Islet of Langerhans (tissue), 1 donor: Measurements from ENCODE around the gene GSTM1.
"Not testable (repeated sequence)": the region's sequence is repeated elsewhere in the genome, so short reads cannot be mapped to it uniquely, and the experiment has no call there.

Source experiments
- FAIRE-seq: peaks from one replicate; lab custom pipeline; 2011; peaks lifted over from hg19 to GRCh38; lab: Jason Lieb, UNC

GSTM1 gene

DNA sequence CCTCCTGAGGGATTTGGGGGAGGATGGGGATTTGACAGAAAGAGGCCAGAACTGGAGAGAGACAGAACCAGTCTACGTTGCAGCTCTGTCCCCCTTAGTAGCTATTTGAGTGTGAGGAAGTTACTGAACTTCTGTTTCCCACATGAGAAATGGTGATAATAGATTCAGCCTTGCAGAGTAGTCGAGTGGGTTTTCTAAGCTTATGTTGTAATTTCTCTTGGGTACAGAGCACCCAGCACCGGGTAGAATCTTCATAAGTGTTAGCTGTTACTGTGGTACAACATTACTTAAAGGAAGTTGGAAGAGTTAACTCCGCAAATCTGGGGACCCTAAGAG lies 27.0 kb upstream of the GSTM1 start:
- not testable (repeated sequence) for FAIRE-seq

DNA sequence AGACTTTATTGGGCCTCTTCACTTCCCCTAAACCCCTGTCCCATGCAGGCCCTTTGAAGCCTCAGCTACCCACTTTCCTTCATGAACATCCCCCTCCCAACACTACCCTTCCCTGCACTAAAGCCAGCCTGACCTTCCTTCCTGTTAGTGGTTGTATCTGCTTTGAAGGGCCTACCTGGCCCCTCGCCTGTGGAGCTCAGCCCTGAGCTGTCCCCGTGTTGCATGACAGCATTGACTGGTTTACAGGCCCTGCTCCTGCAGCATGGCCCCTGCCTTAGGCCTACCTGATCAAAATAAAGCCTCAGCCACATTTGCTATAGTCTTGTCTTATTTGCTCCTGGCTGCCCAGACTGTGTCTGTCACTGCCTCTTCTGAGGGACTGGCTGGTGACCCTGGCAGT lies 26.2 kb upstream of the GSTM1 start:
- FAIRE-seq = no peak

DNA sequence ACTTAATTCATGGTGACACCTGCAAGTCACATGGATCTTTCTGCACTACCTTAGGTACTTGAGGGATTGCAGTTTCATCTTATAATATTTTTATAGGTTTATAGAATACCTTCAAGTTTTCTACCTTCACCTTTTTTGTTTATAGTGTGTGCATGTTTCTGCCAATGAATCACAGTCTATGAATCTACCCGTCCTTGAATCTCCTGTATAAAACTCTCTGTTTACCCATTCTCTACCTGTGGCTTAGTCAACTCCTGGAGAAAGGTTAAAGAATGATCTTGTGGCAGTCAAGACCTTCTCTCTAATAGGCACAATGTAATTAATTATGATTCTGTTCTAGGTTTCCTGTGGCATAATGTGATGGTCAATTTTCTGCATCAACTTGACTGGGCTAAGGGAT lies 22.9 kb upstream of the GSTM1 start:
- FAIRE-seq = no peak

DNA sequence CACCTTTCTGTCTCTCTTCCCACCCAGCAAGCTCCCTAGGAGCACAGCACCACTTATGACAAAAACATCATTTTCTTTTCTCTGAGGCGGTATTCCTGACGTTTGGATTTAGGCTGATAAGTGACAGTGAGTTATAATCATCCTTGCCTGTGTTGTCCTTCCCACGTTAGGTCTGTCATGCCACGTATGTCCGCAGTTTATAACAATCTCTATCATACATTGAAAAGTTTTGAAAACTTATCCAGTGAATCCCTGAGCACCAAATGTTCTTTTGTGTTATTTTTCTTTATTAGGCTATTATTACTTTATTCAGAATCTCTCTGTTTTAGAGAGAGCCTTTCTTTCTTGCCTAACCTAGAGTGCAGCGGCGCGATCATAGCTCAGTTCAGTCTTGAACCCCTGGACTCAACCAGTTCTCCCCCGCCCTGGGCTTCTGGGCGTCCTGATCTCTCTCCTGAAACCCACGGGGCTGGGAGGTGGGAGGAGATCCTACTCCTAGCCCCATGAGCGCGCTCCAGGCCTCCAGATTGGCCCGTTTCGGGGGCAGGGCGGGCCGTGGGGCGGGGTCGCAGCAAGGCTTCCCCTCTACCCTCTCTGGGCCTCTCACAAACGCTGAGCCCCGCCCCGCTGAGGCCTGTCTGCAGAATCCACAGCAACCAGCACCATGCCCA lies 20.0 kb upstream of the GSTM1 start, which contains the start of gene GSTM2:
Gene GSTM2, plus strand, starts transcription at position 606 of the 671 bp plus-strand sequence. Its CDS starts 59 bp downstream, at position 665.
- FAIRE-seq = no peak

DNA sequence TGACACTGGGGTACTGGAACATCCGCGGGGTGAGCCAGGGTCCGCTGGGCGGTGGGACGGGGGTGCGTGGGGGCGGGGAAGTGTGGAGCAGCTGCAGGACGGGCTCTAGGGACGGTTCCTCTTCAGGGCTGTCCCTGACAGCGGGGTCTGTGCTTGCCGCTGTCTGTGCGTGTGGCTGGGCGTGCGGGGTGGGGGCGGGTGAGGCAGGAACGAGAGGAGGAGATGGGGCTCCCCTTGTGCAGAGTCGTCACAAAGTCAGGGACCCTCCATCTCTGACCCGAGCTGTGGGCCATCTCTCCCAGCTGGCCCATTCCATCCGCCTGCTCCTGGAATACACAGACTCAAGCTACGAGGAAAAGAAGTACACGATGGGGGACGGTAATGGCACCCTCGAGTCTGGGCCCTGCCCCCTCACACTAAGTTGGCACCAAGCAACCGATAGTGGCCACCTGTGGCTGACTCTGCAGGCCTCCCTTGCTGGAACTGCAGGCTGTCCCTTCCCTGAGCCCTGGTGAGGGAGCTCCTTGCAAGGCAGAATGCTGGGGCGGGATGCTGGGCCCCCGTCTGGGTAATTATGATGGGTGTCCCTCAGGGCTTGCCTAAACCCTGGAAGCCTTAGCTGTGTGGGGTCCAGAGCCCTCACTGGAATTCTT lies 19.4 kb upstream of the GSTM1 start:
- FAIRE-seq = no peak

DNA sequence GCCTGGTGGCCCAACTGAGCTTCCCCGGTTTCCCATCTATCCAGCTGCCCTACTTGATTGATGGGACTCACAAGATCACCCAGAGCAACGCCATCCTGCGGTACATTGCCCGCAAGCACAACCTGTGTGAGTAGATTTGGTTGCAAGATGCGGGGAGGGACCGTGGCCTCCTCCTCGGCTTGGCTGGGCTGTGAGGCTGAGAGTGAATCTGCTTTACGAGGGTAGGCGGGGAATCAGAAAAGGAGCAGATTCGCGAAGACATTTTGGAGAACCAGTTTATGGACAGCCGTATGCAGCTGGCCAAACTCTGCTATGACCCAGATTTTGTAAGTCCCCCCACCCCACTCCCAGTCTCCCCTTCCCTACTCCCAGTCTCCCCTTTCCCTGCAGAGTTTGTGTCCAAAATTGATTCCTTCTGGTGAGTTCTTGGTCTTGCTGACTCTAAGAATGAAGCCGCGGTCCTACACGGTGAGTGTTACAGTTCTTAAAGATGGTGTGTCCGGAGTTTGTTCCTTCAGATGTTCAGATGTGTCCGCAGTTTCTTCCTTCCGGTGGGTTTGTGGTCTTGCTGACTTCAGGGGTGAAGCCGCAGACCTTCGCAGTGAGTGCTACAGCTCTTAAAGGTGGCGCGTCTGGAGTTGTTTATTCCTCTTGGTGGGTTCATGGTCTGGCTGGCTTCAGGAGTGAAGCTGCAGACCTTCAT lies 18.2 kb upstream of the GSTM1 start:
- FAIRE-seq = no peak

DNA sequence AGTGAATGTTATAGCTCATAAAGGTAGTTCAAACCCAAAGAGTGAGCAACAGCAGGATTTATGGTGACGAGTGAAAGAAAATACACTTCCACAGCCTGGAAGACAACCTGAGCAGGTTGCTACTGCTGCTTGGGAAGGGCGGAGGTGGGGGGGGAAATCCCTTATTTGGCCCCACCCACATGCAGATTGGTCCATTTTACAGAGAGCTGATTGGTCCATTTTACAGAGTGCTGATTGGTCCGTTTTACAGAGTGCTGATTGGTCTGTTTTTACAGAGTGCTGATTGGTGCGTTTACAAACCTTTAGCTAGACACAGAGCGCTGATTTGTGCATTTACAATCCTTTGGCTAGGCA lies 17.7 kb upstream of the GSTM1 start:
- not testable (repeated sequence) for FAIRE-seq

DNA sequence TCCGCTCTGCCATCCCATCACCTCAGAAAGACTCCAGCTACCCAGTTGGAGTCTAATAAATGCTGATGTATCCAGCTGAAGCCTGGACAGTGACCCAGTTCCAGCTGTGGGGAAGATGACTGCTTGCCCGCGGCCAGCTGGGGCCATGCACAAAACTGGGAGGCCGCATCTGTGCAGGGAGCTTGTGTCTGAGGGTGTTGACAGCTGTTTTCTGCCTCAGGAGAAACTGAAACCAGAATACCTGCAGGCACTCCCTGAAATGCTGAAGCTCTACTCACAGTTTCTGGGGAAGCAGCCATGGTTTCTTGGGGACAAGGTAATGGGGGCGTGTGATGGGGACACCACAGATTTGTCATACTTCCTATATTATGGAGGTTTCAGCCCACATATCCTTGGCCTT lies 16.6 kb upstream of the GSTM1 start:
- FAIRE-seq = no peak

DNA sequence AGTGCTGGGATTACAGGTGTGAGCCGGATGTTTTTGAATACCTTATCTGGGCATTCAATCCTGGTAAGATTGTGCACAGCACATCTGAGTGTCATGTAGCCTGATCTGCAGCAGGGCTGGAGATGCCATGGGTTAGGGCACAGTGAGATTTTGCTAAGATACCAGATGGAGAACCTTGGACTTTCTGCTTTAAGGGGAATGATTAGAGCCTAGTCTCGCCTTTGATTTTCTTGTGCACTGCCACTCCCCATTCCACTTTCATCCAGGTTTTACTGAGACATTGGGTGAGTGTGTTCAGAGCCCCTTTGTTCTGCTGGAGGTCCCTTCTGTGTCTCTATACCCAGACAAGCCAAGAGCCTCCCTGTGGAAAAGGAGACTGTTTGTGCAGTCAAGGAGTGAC lies 13.8 kb upstream of the GSTM1 start:
- not testable (repeated sequence) for FAIRE-seq

DNA sequence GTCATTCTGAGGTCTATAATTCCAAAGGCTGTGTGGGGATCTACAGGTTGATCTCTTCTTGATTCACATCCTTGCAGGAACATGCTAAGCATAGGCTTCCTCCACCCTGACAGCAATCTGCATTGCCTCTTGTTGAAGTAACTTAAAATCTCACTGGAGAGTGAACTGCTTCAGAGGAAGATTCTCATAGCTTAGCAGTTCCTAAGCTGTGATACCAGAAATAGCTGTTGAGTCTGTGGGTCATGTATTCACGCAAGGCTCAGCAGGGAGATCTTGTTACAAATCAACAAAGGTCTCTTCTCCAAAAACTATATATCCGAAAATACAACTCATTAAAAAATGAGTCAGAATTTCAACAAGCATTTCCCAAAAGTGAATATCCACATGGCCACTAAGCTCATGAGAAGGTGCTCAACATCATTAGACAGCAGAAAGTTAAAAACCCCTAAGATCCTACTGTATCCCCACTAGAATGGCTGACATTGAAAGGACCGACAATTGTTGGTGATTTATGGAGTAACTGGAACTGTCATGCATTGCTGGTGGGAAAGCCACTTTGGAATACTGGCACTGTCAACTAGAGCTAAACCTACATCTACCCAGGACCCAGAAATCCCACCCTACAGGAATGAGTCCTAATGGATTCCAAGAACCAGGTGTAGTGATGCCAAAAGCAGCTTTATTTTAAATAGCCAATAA lies 10.8 kb upstream of the GSTM1 start:
- FAIRE-seq = not testable (repeated sequence)

DNA sequence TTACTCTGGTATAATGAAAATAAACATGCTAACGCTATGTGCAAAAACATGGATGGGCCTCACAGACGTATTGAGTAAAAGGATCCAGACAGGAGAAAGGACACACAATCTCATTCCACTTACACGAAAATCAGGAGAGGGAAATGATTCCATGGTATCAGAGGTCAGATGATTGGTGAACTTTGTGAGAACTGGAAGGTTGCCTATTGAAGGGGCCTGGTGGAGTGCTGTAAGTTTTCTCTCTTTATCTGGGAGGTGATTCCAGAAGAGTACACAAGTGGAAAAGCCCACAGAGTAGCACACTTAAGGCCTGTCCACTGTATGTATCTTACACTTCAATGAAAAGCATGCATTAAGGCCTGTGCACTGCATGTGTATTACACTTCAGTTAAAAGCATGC lies 10.2 kb upstream of the GSTM1 start:
- no peak for FAIRE-seq

DNA sequence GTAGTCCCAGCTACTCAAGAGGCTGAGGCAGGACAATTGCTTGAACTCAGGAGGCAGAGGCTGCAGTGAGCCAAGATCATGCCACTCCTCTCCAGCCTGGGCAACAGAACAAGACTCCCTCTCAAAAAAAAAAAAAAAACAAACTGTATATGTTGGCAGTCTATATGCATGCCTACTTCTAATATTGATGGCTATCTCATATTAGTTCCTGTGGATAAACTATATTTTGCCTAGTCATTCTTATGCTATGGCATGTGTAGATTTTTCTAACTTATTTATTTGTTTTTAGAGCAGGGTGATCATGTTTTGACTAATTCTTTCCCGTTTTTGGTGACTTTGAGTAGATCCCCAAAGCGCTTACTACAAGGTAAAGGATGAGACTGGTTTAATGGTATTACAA lies 9.0 kb upstream of the GSTM1 start:
- not testable (repeated sequence) for FAIRE-seq

DNA sequence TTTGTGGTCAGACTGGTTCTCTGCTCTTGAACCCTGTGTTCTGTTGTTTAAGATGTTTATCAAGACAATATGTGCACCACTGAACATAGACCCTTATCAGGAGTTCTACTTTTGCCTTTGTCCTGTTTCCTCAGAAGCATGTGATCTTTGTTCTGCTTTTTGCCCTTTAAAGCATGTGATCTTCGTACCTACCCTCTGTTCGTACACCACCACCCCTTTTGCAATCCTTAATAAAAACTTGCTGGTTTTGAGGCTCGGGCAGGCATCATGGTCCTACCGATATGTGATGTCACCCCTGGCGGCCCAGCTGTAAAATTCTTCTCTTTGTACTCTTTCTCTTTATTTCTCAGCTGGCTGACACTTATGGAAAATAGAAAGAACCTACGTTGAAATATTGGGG lies 2.8 kb upstream of the GSTM1 start:
- FAIRE-seq = not testable (repeated sequence)

DNA sequence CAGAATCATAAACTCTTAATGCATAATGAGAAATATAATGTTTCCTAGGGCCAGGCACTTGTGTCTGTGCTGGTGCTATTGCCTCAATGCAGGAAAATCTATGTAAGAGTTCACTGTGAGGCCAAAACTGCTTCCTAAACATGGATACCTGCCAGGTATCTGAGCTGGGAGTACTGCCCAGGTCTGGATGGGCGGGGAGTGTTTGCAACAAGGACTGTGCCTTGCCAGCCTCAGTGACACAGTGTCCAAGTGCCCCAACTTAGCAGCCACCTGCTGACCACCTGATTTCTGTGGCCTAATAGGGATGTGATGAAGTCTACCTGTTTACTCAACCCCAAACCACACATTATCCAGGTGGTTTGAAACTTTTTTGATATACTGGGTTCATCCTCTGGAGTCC lies 2.2 kb upstream of the GSTM1 start:
- not testable (repeated sequence) for FAIRE-seq

DNA sequence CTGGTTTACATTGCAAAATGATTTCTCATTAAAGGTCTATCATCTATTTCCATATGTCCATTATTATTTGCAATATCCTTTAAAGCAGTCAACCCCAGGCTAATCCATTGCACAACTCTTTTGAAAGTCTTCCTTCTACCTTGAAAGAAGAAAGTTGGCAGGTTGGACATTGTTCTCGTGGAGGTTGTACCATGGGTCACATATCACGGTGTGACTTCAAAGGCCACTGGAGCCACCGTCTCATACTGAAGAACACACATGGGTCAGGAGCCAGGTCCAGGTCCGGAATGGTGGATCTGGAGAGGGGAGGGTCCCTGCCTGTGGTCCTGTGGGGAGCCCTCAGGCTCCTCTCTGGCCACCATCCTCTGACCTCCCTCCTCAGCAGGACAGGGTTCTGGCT lies 1.7 kb upstream of the GSTM1 start:
- not testable (repeated sequence) for FAIRE-seq

DNA sequence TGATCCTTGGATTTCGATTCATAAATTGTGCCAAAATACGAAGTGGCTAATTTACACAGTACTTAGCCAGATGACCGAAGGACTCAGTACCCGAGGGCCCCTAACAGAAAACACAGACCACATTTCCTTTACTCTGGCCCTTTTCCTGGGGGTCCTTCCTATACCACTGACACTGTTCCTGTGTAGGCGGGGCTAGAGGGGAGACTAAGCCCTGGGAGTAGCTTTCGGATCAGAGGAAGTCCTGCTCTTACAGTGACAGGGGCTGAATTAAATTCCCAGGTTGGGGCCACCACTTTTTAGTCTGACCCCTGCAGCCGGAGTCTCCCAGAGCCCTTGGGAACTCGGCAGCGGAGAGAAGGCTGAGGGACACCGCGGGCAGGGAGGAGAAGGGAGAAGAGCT lies 508 bp upstream of the GSTM1 start:
- FAIRE-seq = not testable (repeated sequence)

DNA sequence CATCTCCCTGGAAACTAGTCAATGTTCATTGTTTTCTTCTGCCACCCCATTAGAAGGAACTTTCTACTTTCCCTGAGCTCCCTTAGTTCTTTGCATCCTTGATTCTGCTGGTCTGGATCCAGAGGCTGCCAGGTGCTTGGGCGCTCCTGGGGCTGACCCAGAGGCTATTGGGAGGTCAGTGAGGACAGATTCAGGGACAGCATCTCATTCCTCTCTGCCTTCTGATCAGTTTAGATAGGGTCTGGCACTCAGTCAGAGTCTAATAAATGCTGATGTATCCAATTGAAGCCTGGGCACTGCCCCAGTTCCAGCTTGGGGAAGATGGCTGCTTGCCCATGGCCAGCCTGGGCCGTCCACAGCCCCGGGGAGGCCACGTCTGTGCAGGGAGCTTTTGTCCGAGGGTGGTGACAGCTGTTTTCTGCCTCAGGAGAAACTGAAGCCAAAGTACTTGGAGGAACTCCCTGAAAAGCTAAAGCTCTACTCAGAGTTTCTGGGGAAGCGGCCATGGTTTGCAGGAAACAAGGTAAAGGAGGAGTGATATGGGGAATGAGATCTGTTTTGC lies 2.3 kb downstream of the GSTM1 start:
- FAIRE-seq = no peak

DNA sequence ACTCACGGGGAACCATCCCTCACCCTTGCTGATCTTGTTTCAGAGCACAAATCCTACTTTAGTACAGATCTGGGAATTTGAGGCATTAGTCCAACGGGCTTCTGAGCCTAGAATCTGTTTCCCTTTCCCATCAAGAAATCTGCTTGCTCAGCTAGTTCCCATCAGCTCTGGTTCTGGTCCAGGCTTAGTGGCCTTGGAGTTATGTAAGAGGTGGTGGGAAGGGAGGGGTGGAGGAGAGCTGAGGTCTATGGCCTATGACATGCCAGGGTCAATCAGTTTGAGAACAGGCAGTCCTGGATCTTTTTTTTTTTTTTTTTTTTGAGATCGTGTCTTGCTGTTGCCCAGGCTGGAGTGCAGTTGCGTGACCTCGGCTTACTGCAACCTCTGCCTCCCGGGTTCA lies 4.1 kb downstream of the GSTM1 start:
- no peak for FAIRE-seq

DNA sequence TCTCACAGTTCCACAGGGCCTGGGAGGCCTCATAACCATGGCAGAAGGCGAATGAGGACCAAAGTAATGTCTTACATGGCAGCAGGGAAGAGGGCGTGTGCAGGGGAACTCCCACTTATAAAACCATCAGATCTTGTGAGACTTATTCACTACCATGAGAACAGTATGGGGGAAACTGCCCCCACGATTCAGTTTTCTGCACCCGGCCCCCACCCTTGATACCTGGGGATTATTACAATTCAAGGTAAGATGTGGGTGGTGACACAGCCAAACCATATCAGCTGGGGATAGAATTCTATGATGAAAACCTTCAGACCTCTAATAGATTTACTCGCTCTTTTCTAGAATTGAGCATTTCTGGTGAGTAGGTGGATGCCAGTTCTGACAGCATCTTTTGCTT lies 6.8 kb downstream of the GSTM1 start:
- FAIRE-seq = not testable (repeated sequence)

DNA sequence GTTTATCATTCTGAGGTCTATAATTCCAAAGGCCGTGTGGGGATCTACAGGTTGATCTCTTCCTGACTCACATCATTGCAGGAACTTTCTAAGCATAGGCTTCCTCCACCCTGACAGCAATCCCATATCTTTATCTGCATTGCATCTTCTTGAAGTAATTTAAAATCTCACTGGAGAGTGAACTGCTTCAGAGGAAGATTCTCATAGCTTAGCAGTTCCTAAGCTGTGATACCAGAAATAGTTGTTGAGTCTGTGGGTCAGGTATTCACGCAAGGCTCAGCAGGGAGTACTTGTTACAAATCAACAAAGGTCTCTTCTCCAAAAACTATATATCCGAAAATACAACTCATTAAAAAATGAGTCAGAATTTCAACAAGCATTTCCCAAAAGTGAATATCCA lies 7.5 kb downstream of the GSTM1 start:
- not testable (repeated sequence) for FAIRE-seq

DNA sequence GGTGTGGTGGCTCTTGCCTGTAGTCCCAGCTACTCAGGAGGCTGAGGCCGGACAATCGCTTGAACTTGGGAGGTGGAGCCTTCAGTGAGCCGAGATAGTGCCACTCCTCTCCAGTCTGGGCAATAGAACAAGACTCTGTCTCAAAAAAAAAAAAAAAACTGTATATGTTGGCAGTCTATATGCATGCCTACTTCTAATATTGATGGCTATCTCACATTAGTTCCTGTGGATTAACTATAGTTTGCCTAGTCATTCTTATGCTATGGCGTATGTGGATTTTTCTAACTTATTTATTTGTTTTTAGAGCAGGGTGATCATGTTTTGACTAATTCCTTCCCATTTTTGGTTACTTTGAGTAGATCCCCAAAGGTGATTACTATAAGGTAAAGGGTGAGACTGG lies 9.4 kb downstream of the GSTM1 start:
- no peak for FAIRE-seq

DNA sequence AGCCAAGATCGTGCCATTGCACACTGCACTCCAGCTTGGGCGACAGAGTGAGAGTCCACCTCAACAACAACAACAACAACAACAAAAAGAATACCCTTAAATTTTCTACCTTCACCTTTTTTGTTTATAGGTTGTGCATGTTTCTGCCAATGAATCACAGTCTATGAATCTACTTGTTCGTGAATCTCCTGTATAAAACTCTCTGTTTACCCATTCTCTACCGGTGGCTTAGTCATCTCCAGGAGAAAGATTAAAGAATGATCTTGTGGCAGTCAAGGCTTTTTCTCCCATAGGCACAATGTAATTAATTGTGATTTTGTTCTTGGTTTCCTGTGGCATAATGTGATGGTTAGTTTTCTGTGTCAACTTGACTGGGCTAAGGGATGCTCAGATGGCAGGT lies 10.2 kb downstream of the GSTM1 start:
- FAIRE-seq = not testable (repeated sequence)

DNA sequence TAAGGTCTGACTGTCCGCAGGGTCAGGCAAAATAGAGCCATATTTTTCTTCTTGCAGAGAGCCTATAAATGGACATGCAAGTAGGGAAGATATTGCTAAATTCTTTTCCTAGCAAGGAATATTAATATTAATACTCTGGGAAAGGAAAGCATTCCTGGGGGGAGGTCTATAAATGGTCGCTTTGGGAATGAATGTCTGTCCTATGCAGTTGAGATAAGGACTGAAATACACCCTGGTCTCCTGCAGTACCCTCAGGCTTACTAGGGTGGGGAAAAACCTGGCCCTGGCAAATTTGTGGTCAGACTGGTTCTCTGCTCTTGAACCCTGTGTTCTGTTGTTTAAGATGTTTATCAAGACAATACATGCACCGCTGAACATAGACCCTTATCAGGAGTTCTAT lies 15.3 kb downstream of the GSTM1 start:
- FAIRE-seq = not testable (repeated sequence)
